CMK (cell line): Measurements from ENCODE around the gene PFKFB1.

ENCODE experiments used
- DNase-seq: peaks from one replicate; pipeline ENCODE4 v3.0.0-alpha.2; 2010; ENCODE audit warnings: low read depth

Gene PFKFB1

GRCh38 chrX:54922547-54922946 lies 71.4 kb downstream of the PFKFB1 start:
- DNase-seq = no peak

GRCh38 chrX:54921427-54922021 lies 72.5 kb downstream of the PFKFB1 start:
- DNase-seq = no peak

- DNase-seq = no peak
These were observed 73.2 kb downstream of the PFKFB1 start, which contains the start of gene TRO for GRCh38 chrX:54920610-54921426. TSS of gene TRO (plus strand) at chrX:54920824. CDS start at chrX:54922247, 1,423 bp downstream.

DNA sequence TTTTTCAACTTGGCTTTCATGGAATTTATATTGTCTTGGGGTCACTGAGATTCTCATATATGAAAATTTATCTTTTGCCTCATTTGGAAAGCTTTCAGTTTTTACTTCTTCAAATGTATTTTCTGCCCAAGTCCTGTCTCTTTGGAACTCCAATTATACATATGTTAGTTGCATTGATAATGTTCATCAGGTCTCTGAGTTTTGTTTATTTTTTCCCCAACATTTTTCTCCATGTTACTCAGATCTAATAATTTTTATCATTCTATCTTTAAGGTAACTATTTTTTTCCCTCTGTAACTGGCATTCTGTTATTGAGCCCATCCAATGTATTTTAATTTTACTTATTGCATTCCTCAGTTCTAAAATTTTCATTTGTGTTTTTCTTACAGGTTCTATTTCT lies 84.0 kb downstream of the PFKFB1 start:
- no peak for DNase-seq

- DNase-seq = no peak
These were observed 99.8 kb downstream of the PFKFB1 start for GRCh38 chrX:54894159-54894558.

- peak; percentile 30 for DNase-seq
These were observed 102.4 kb downstream of the PFKFB1 start for GRCh38 chrX:54891573-54891972.

DNA sequence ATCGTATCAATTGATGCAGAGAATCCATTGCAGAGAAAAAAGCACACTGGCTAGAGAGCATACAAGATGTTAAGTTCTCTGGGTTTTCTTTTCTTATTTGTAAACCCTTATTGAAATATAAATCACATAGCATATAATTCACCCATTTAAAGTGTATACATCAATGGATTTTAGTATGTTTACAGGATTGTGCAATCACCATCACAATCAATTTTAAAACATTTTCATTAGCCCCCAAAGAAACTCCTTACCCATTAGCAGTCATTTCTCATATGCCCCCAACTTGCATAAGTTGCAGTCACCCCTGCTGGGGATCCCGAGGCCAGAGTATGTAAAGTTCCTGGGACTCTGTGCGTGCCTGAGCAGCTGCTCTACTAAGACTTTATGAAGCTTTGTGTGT lies 108.2 kb downstream of the PFKFB1 start:
- no peak for DNase-seq
